ENCODE results near the gene FBXL22.

The FBXL22 gene

GRCh38 chr15:63597038-63597790 lies at the start of gene FBXL22:
Gene FBXL22, plus strand, starts transcription at chr15:63597387. Its CDS starts 6 bp downstream, at chr15:63597393.
- no peak for DNase-seq

GRCh38 chr15:63551400-63551799 lies 45.8 kb upstream of the FBXL22 start:
- no peak for DNase-seq

- DNase-seq, result no peak
These were observed 43.8 kb upstream of the FBXL22 start for GRCh38 chr15:63553388-63553791.

- no peak for DNase-seq
These were observed 42.8 kb upstream of the FBXL22 start for GRCh38 chr15:63554337-63554927.

GRCh38 chr15:63555507-63555906 lies 41.7 kb upstream of the FBXL22 start:
- no peak for DNase-seq

GRCh38 chr15:63556246-63556645 lies 40.9 kb upstream of the FBXL22 start:
- DNase-seq, result no peak

GRCh38 chr15:63556736-63557135 lies 40.5 kb upstream of the FBXL22 start:
- no peak for DNase-seq

- DNase-seq, result no peak
These were observed 37.4 kb upstream of the FBXL22 start for GRCh38 chr15:63559753-63560152.

GRCh38 chr15:63560741-63561448 lies 36.3 kb upstream of the FBXL22 start:
- no peak for DNase-seq

GRCh38 chr15:63564093-63564492 lies 33.1 kb upstream of the FBXL22 start:
- no peak for DNase-seq

GRCh38 chr15:63565536-63566186 lies 31.5 kb upstream of the FBXL22 start:
- no peak for DNase-seq

- no peak for DNase-seq
These were observed 24.3 kb upstream of the FBXL22 start for GRCh38 chr15:63572749-63573464.

GRCh38 chr15:63573533-63573932 lies 23.7 kb upstream of the FBXL22 start:
- DNase-seq, result no peak

GRCh38 chr15:63575312-63575711 lies 21.9 kb upstream of the FBXL22 start:
- DNase-seq, result no peak

- DNase-seq, result no peak
These were observed 20.7 kb upstream of the FBXL22 start for GRCh38 chr15:63576441-63576840.

- DNase-seq, result no peak
These were observed 15.0 kb upstream of the FBXL22 start for GRCh38 chr15:63582179-63582578.

GRCh38 chr15:63582718-63583426 lies 14.3 kb upstream of the FBXL22 start:
- no peak for DNase-seq

GRCh38 chr15:63586790-63587189 lies 10.4 kb upstream of the FBXL22 start:
- DNase-seq, result no peak

- no peak for DNase-seq
These were observed 9.7 kb upstream of the FBXL22 start for GRCh38 chr15:63587527-63587926.

- no peak for DNase-seq
These were observed 8.4 kb upstream of the FBXL22 start for GRCh38 chr15:63588826-63589225.

GRCh38 chr15:63593705-63594671 lies 3.2 kb upstream of the FBXL22 start:
- no peak for DNase-seq
